ENCODE measurements around the gene PPIL6. TPM values are rescaled to one million over a fixed set of nuclear protein-coding genes. Genes with fewer than 3 reads are reported as not detected.

Gene PPIL6
- polyA plus RNA-seq, 2 of the 4 experiments (the other 2 are of a cell fraction): 1.6 to 5.0 TPM

GRCh38 chr6:109469591-109470189 is 29.3 kb upstream of the PPIL6 start (continued):
- TF ChIP-seq MAZ (IDR thresholded peaks at IDR 0.05; ENCODE audit: borderline replicate concordance, low read depth, low read length): no peak
- no peak for TF ChIP-seq NPAS2 (CRISPR knock-in tag; IDR thresholded peaks at IDR 0.05; ENCODE audit: borderline replicate concordance)
- no peak for TF ChIP-seq JUN (IDR thresholded peaks at IDR 0.05)
- no peak for TF ChIP-seq FOSB (CRISPR knock-in tag; IDR thresholded peaks at IDR 0.05)

DNA sequence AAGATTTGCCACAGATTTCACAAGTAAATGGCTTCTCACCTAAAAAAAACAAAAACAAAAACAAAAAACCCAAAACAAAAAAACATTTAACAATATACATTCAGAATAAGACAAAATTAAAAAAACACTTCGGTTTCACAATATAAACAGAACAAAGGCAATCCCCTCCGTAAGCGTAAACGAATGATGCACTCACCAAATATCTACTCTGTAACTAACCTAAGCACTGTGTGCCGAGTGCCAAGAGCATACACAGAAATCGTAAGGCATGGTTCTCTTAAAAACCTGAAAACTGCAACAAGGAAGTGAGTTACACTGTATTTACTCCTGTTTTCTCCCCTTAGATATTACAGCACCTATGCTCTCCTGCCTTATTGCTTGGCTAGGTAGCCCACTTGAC is 27.3 kb upstream of the PPIL6 start:
- POLR2A ChIA-PET: no interaction called here
- TF ChIP-seq FOXS1 (CRISPR knock-in tag; IDR thresholded peaks at IDR 0.05) (no peak), CBX8 (IDR thresholded peaks at IDR 0.05) (no peak), CEBPB (IDR thresholded peaks at IDR 0.05) (no peak), PBX3 (IDR thresholded peaks at IDR 0.05) (no peak), FOSB (CRISPR knock-in tag; IDR thresholded peaks at IDR 0.05) (no peak)
- Histone ChIP-seq H3K9me3 (no peaks in the 10 kb centered on the region), H3K27ac (no peak overlapping the region), H3K4me2 (no peak overlapping the region), H3K4me3 (no peak overlapping the region), H3K4me1 (no peaks in the 10 kb centered on the region)
- FAIRE-seq (no peak), ATAC-seq (no peak), DNase-seq (ENCODE audit: low read depth in 1 of 2, low spot score in 1 of 2) (no peak)
- 88% methylated on average over 6 of the region's 6 CpGs for WGBS (ENCODE audit: missing lambda C conversion rate)
- CTCF ChIA-PET: no interaction called here

DNA sequence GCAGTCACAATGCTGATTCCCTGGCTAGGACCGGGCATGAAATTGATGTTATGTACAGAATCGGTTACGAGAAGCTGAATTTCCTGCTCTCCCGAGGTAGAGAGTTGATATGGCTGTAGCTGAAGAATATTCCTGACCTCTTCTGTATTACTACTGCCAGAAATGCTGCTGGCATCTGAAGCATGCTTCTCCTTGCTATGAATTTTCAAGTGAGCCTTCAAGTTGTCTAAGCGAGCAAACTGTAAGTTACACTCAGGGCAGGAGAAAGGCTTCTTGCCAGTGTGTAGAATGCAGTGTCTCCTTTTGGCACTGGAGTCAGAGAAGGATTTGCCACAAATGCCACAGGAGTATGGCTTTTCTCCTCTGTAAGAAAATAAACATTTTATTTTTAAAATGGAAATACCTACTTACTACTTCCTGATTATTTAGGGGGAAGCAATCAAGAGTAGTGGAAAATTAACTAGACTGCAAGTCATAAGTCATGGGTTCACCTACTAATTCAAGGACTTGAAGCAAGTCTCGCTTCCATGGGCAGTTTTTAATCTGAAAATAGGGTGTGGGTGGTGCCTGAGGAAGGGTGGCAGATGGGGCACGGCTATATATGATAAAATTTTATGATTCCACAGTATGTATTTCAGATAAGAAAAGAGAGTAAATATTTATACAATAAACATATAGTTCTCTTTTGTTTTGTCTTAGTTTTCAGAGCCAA is 25.9 kb upstream of the PPIL6 start:
- no peak for ATAC-seq
- WGBS (ENCODE audit: missing lambda C conversion rate): 92% methylated on average over 7 of the region's 7 CpGs
- CTCF ChIA-PET: interaction anchor here (1.0 kb wide), 1 partner anchor 16 kb away, joined by 3 read pairs; no protein-coding TSS in a partner anchor

GRCh38 chr6:109465772-109466171 is 25.3 kb upstream of the PPIL6 start:
- Histone ChIP-seq H3K4me3 (no peak overlapping the region), H3K27ac (no peak overlapping the region), H3K9me3 (no peaks in the 10 kb centered on the region), H3K4me2 (no peak overlapping the region), H3K4me1 (no peaks in the 10 kb centered on the region)
- POLR2A ChIA-PET: no interaction called here
- no peak for DNase-seq (ENCODE audit: low read depth in 1 of 2, low spot score in 1 of 2)
- no peak for ATAC-seq
- no peak for FAIRE-seq
- TF ChIP-seq FOXS1 (CRISPR knock-in tag; IDR thresholded peaks at IDR 0.05): no peak
- CTCF ChIA-PET: interaction anchor here (1.0 to 1.2 kb wide), 2 partner anchors 16 to 24 kb away, joined by 3 read pairs; no protein-coding TSS in a partner anchor
- 77% methylated on average over 4 of the region's 7 CpGs for WGBS (ENCODE audit: missing lambda C conversion rate)

More for the DNA sequence above, 25.9 kb upstream of the PPIL6 start:
- DNase-seq (ENCODE audit: low read depth in 1 of 2, low spot score in 1 of 2) (no peak), FAIRE-seq (no peak)
- H3K4me1 ChIP-seq: no peaks in the 10 kb centered on the region
- POLR2A ChIA-PET: no interaction called here
- no peak overlapping the region for H3K4me2 ChIP-seq
- no peaks in the 10 kb centered on the region for H3K9me3 ChIP-seq
- TF ChIP-seq RARB (CRISPR knock-in tag; IDR thresholded peaks at IDR 0.05) (no peak), MAZ (IDR thresholded peaks at IDR 0.05; ENCODE audit: borderline replicate concordance, low read depth, low read length) (no peak), CEBPB (IDR thresholded peaks at IDR 0.05) (no peak), TFCP2L1 (CRISPR knock-in tag; IDR thresholded peaks at IDR 0.05) (no peak), BCL3 (IDR thresholded peaks at IDR 0.05) (no peak), RCOR1 (IDR thresholded peaks at IDR 0.05; ENCODE audit: low read depth, low read length) (no peak), CBX8 (IDR thresholded peaks at IDR 0.05) (no peak)
- H3K27ac ChIP-seq: no peak overlapping the region
- H3K4me3 ChIP-seq: no peak overlapping the region

- CTCF ChIA-PET: no interaction called here
- no peak for FAIRE-seq
- TF ChIP-seq, protein P1, sequence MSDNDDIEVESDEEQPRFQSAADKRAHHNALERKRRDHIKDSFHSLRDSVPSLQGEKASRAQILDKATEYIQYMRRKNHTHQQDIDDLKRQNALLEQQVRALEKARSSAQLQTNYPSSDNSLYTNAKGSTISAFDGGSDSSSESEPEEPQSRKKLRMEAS (IDR thresholded peaks at IDR 0.05): no peak
- no peak for TF ChIP-seq BCL3 (IDR thresholded peaks at IDR 0.05)
- no peak for TF ChIP-seq HEYL (CRISPR knock-in tag; IDR thresholded peaks at IDR 0.05)
- TF ChIP-seq CBX2 (IDR thresholded peaks at IDR 0.05; ENCODE audit: borderline replicate concordance, low read depth): no peak
- TF ChIP-seq RAD21 (conservative IDR thresholded peaks at IDR 0.05 in 1 of 2, IDR thresholded peaks at IDR 0.05 in 1 of 2): no peak
- no peak for TF ChIP-seq MYC (IDR thresholded peaks at IDR 0.05; ENCODE audit: borderline replicate concordance, low read length)
Observed at GRCh38 chr6:109461733-109462526, 21.5 kb upstream of the PPIL6 start.

More at GRCh38 chr6:109461733-109462526, 21.5 kb upstream of the PPIL6 start:
- no peaks in the 10 kb centered on the region for H3K9me3 ChIP-seq
- 44% methylated on average over 1 of the region's 1 CpG for WGBS (ENCODE audit: missing lambda C conversion rate)
- no peak for DNase-seq (ENCODE audit: low read depth in 1 of 2, low spot score in 1 of 2)
- POLR2A ChIA-PET: no interaction called here
- no peak overlapping the region for H3K27ac ChIP-seq
- no peak for ATAC-seq
- H3K4me1 ChIP-seq: peaks cover 6% of the 10 kb centered on the region; the same call in 1 of the 3 replicates
- no peak overlapping the region for H3K4me3 ChIP-seq
- no peak overlapping the region for H3K4me2 ChIP-seq

Data from A549 (cell line).